ENCODE data around the gene SSNA1. TPM values are rescaled to one million over a fixed set of nuclear protein-coding genes. Genes with fewer than 3 reads are reported as not detected.

Gene SSNA1
- total RNA-seq, 8 experiments from 2014 or later = 28.2 to 50.7 (median 44.5) TPM

GRCh38 chr9:137211532-137211931, 23.1 kb downstream of the SSNA1 start:
- Histone ChIP-seq H3K4me3 (no peak overlapping the region), H3K27ac (no peak overlapping the region), H3K4me1 (replicated peaks in 1 of 2) (peaks cover 2 to 4% of the 10 kb centered on the region in 2 donors)
- in situ Hi-C loops (cut with MboI; ENCODE audit: low pct_unique_long_range_greater_than_20kb in 2 of 9, low sequenced_read_pairs in 9 of 9, unreplicated experiment in 9 of 9) = no loop called here
- 60 to 91% (median 73%) methylated on average over 1 to 6 of the region's 13 CpGs; no CpG with 5 or more reads in 7 of the 10 experiments for WGBS, 10 experiments
- ATAC-seq (replicated peaks in 6 of 8) = no peak

- ATAC-seq (replicated peaks in 6 of 8) = no peak
- WGBS, 10 experiments = 72% methylated on average over 5 of the region's 21 CpGs; no CpG with 5 or more reads in 9 of the 10 experiments
- in situ Hi-C loops (cut with MboI; ENCODE audit: low pct_unique_long_range_greater_than_20kb in 2 of 9, low sequenced_read_pairs in 9 of 9, unreplicated experiment in 9 of 9) = no loop called here
These were observed 24.0 kb downstream of the SSNA1 start for GRCh38 chr9:137212520-137212919.

GRCh38 chr9:137213160-137214060, 24.9 kb downstream of the SSNA1 start:
- WGBS, 10 experiments = 91 to 96% (median 93%) methylated on average over 4 to 20 of the region's 49 CpGs; no CpG with 5 or more reads in 4 of the 10 experiments
- H3K27ac ChIP-seq = no peak overlapping the region
- H3K4me3 ChIP-seq = no peak overlapping the region
- peak in 1 of 8 experiments; percentile 8 for ATAC-seq (replicated peaks in 6 of 8)
- in situ Hi-C loops (cut with MboI; ENCODE audit: low pct_unique_long_range_greater_than_20kb in 2 of 9, low sequenced_read_pairs in 9 of 9, unreplicated experiment in 9 of 9) = no loop called here
- peaks cover 0 to 3% of the 10 kb centered on the region in 2 donors for H3K4me1 ChIP-seq (replicated peaks in 1 of 2)

More at GRCh38 chr9:137212520-137212919, 24.0 kb downstream of the SSNA1 start:
- H3K27ac ChIP-seq = no peak overlapping the region
- H3K4me1 ChIP-seq (replicated peaks in 1 of 2) = peaks cover 0 to 3% of the 10 kb centered on the region in 2 donors
- H3K4me3 ChIP-seq = no peak overlapping the region

GRCh38 chr9:137214620-137215019, 26.1 kb downstream of the SSNA1 start:
- 70 to 100% (median 100%) methylated on average over 2 to 4 of the region's 19 CpGs; no CpG with 5 or more reads in 7 of the 10 experiments for WGBS, 10 experiments
- no peak for ATAC-seq (replicated peaks in 6 of 8)
- in situ Hi-C loops (cut with MboI; ENCODE audit: low pct_unique_long_range_greater_than_20kb in 2 of 9, low sequenced_read_pairs in 9 of 9, unreplicated experiment in 9 of 9) = no loop called here
- H3K4me3 ChIP-seq = no peak overlapping the region
- no peak overlapping the region for H3K27ac ChIP-seq
- peaks cover 0 to 3% of the 10 kb centered on the region in 2 donors for H3K4me1 ChIP-seq (replicated peaks in 1 of 2)

GRCh38 chr9:137215196-137215986, 26.9 kb downstream of the SSNA1 start:
- in situ Hi-C loops (cut with MboI; ENCODE audit: low pct_unique_long_range_greater_than_20kb in 2 of 9, low sequenced_read_pairs in 9 of 9, unreplicated experiment in 9 of 9) = no loop called here
- 90 to 100% (median 95%) methylated on average over 1 to 10 of the region's 22 CpGs; no CpG with 5 or more reads in 6 of the 10 experiments for WGBS, 10 experiments
- no peak for ATAC-seq (replicated peaks in 6 of 8)

GRCh38 chr9:137216188-137216965, 27.9 kb downstream of the SSNA1 start:
- H3K27ac ChIP-seq = no peak overlapping the region
- no CpG with 5 or more reads among the region's 30 CpGs for WGBS, 10 experiments

More at GRCh38 chr9:137215196-137215986, 26.9 kb downstream of the SSNA1 start:
- Histone ChIP-seq H3K4me3 (no peak overlapping the region), H3K27ac (no peak overlapping the region), H3K4me1 (replicated peaks in 1 of 2) (peaks cover 0 to 3% of the 10 kb centered on the region in 2 donors)

GRCh38 chr9:137217276-137218211, 29.1 kb downstream of the SSNA1 start:
- WGBS, 10 experiments = 50% methylated on average over 2 of the region's 36 CpGs; no CpG with 5 or more reads in 9 of the 10 experiments
- in situ Hi-C loops (cut with MboI; ENCODE audit: low pct_unique_long_range_greater_than_20kb in 2 of 9, low sequenced_read_pairs in 9 of 9, unreplicated experiment in 9 of 9) = no loop called here
- no peak overlapping the region for H3K27ac ChIP-seq
- peaks cover 0 to 12% of the 10 kb centered on the region in 2 donors for H3K4me1 ChIP-seq (replicated peaks in 1 of 2)
- ATAC-seq (replicated peaks in 6 of 8) = peak in 7 of 8 experiments; percentile 9 to 88 (median 24)
- H3K4me3 ChIP-seq = no peak overlapping the region

More at GRCh38 chr9:137216188-137216965, 27.9 kb downstream of the SSNA1 start:
- no peak for ATAC-seq (replicated peaks in 6 of 8)
- H3K4me1 ChIP-seq (replicated peaks in 1 of 2) = peaks cover 0 to 6% of the 10 kb centered on the region in 2 donors
- in situ Hi-C loops (cut with MboI; ENCODE audit: low pct_unique_long_range_greater_than_20kb in 2 of 9, low sequenced_read_pairs in 9 of 9, unreplicated experiment in 9 of 9) = no loop called here
- H3K4me3 ChIP-seq = no peak overlapping the region

GRCh38 chr9:137218212-137218753, 29.8 kb downstream of the SSNA1 start:
- Histone ChIP-seq H3K4me1 (replicated peaks in 1 of 2) (peaks cover 0 to 15% of the 10 kb centered on the region in 2 donors), H3K27ac (no peak overlapping the region), H3K4me3 (no peak overlapping the region)
- no peak for ATAC-seq (replicated peaks in 6 of 8)
- WGBS, 10 experiments = 20 to 100% methylated on average over 1 to 2 of the region's 30 CpGs; no CpG with 5 or more reads in 8 of the 10 experiments
- in situ Hi-C loops (cut with MboI; ENCODE audit: low pct_unique_long_range_greater_than_20kb in 2 of 9, low sequenced_read_pairs in 9 of 9, unreplicated experiment in 9 of 9) = no loop called here

- 40 to 100% (median 83%) methylated on average over 1 to 5 of the region's 12 CpGs; no CpG with 5 or more reads in 5 of the 10 experiments for WGBS, 10 experiments
- Histone ChIP-seq H3K27ac (no peak overlapping the region), H3K4me1 (replicated peaks in 1 of 2) (peaks cover 0 to 15% of the 10 kb centered on the region in 2 donors), H3K4me3 (no peak overlapping the region)
- in situ Hi-C loops (cut with MboI; ENCODE audit: low pct_unique_long_range_greater_than_20kb in 2 of 9, low sequenced_read_pairs in 9 of 9, unreplicated experiment in 9 of 9) = no loop called here
- no peak for ATAC-seq (replicated peaks in 6 of 8)
These were observed 30.3 kb downstream of the SSNA1 start for GRCh38 chr9:137218754-137219271.

GRCh38 chr9:137219757-137220316, 31.4 kb downstream of the SSNA1 start:
- in situ Hi-C loops (cut with MboI; ENCODE audit: low pct_unique_long_range_greater_than_20kb in 2 of 9, low sequenced_read_pairs in 9 of 9, unreplicated experiment in 9 of 9) = no loop called here

More at GRCh38 chr9:137219757-137220316, 31.4 kb downstream of the SSNA1 start:
- peaks cover 3 to 19% of the 10 kb centered on the region in 2 donors for H3K4me1 ChIP-seq (replicated peaks in 1 of 2)
- ATAC-seq (replicated peaks in 6 of 8) = no peak
- no peak overlapping the region for H3K4me3 ChIP-seq
- 100% methylated on average over 1 to 4 of the region's 10 CpGs; no CpG with 5 or more reads in 7 of the 10 experiments for WGBS, 10 experiments
- H3K27ac ChIP-seq = no peak overlapping the region

Measured in motor neuron (in vitro differentiated cells).